K562 (cell line): ENCODE results near the gene PDLIM7. TPM values are rescaled to one million over a fixed set of nuclear protein-coding genes. Genes with fewer than 3 reads are reported as not detected.

Experiments used
- CTCF ChIP-seq, 3 experiments: IDR thresholded peaks in 2 of 3; conservative IDR thresholded peaks in 1 of 3; 2 replicates each; pipeline ENCODE4 v1.5.1; 2011 to 2012; ENCODE audit warnings: low read length in 3 of 3, mild to moderate bottlenecking in 3 of 3, control low read depth in 2 of 3, improper control_type of control experiment in 1 of 3, inconsistent platforms in 1 of 3, low read depth in 1 of 3, mixed read lengths in 1 of 3, moderate library complexity in 1 of 3; ENCODE audit not compliant: insufficient read depth in 2 of 3
- KAT7 ChIP-seq: sonication (generic); formaldehyde crosslinking; IDR thresholded peaks from 2 replicates; pipeline ENCODE4 v1.8.0; 2022; ENCODE audit warnings: missing genetic modification reagents, mild to moderate bottlenecking, borderline replicate concordance
- NCOA1 ChIP-seq: fragments of 450-650 bp; IDR thresholded peaks from 2 replicates; pipeline ENCODE4 v1.6.1; 2016; ENCODE audit warnings: low read depth
- RAD51 ChIP-seq: fragments of 450-650 bp; IDR thresholded peaks from 2 replicates; pipeline ENCODE4 v1.7.1; 2016; ENCODE audit warnings: low read depth, mild to moderate bottlenecking, borderline replicate concordance
- SETDB1 ChIP-seq: IDR thresholded peaks from one replicate; pipeline ENCODE4 v1.6.1; 2012; ENCODE audit warnings: low read length, control low read depth, inconsistent platforms
- SRSF3 ChIP-seq: fragments of 200-400 bp; formaldehyde crosslinking; IDR thresholded peaks from 2 replicates; pipeline ENCODE4 v1.6.1; 2016; ENCODE audit warnings: mild to moderate bottlenecking, low read length, moderate library complexity; ENCODE audit not compliant: insufficient read depth
- THAP7 ChIP-seq: fragments of 250-450 bp; sonication (Bioruptor Pico); IDR thresholded peaks from 2 replicates; pipeline ENCODE4 v1.5.0; 2021
- U2AF2 ChIP-seq: fragments of 200-400 bp; formaldehyde crosslinking; optimal IDR thresholded peaks from 2 replicates; pipeline ENCODE3; 2017; ENCODE audit warnings: low read depth, mild to moderate bottlenecking, low read length
- polyA plus RNA-seq, 8 experiments: library from polyadenylated mRNA; depleted of rRNA in 4 of 8; stranded (reverse) in 5 of 8; unstranded in 3 of 8; fragments of >200 nt; fragmentation: Nextera tagmentation in 2 of 8; fragmentation: Illumina TruSeq in 1 of 8; extraction: Ambion mirVana in 2 of 8; extraction: Trizol in 1 of 8; gene quantifications; 2 replicates each; pipeline versions ENCODE4 v1.2.1 to v1.2.3, GENCODE V29; 2011 to 2014; ENCODE audit warnings: inconsistent platforms in 1 of 8, missing spikeins in 1 of 8
- total RNA-seq, 7 experiments: library from RNA; depleted of rRNA in 6 of 7; stranded (reverse); fragments of >200 nt in 6 of 7; fragmentation: Illumina TruSeq in 2 of 7; extraction: Trizol in 2 of 7; gene quantifications; 2 replicates each; pipeline versions ENCODE4 v1.2.1 to v1.2.3, GENCODE V29; 2011 to 2021; ENCODE audit warnings: low replicate concordance in 1 of 7
- TF ChIP-seq, protein P1 (sequence below), 2 experiments: fragments of 450-650 bp; formaldehyde crosslinking in 1 of 2; IDR thresholded peaks; 2 replicates each; pipeline versions ENCODE4 v1.4.0 to v1.6.1; 2014 to 2020; ENCODE audit warnings: mild to moderate bottlenecking in 2 of 2, borderline replicate concordance in 1 of 2, low read depth in 1 of 2
- TF ChIP-seq, protein P2 (sequence below): IDR thresholded peaks from 2 replicates; pipeline ENCODE4 v1.6.1; 2011; ENCODE audit warnings: borderline replicate concordance, low read depth, mild to moderate bottlenecking, moderate library complexity, low read length; ENCODE audit not compliant: insufficient read depth, poor library complexity, severe bottlenecking
- TF ChIP-seq, protein P3 (sequence below): fragments of 450-650 bp; IDR thresholded peaks from 2 replicates; pipeline ENCODE4 v1.6.1; 2017; ENCODE audit warnings: mild to moderate bottlenecking, moderate library complexity

PDLIM7 gene
- total and polyA plus RNA-seq, 9 of the 15 experiments (the other 6 are each of a cell fraction or from before 2014, with no cell fraction given) = 2.1 to 124 (median 32.6) TPM

- TF ChIP-seq, protein P1, sequence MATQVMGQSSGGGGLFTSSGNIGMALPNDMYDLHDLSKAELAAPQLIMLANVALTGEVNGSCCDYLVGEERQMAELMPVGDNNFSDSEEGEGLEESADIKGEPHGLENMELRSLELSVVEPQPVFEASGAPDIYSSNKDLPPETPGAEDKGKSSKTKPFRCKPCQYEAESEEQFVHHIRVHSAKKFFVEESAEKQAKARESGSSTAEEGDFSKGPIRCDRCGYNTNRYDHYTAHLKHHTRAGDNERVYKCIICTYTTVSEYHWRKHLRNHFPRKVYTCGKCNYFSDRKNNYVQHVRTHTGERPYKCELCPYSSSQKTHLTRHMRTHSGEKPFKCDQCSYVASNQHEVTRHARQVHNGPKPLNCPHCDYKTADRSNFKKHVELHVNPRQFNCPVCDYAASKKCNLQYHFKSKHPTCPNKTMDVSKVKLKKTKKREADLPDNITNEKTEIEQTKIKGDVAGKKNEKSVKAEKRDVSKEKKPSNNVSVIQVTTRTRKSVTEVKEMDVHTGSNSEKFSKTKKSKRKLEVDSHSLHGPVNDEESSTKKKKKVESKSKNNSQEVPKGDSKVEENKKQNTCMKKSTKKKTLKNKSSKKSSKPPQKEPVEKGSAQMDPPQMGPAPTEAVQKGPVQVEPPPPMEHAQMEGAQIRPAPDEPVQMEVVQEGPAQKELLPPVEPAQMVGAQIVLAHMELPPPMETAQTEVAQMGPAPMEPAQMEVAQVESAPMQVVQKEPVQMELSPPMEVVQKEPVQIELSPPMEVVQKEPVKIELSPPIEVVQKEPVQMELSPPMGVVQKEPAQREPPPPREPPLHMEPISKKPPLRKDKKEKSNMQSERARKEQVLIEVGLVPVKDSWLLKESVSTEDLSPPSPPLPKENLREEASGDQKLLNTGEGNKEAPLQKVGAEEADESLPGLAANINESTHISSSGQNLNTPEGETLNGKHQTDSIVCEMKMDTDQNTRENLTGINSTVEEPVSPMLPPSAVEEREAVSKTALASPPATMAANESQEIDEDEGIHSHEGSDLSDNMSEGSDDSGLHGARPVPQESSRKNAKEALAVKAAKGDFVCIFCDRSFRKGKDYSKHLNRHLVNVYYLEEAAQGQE (IDR thresholded peaks at IDR 0.05; ENCODE audit: borderline replicate concordance) = 0 out of 2 replicates have a peak, but pooled peaks have one; percentile 3
- TF ChIP-seq, protein P1 (CRISPR knock-in tag; IDR thresholded peaks at IDR 0.05; ENCODE audit: low read depth) = no peak
- TF ChIP-seq, protein P2, sequence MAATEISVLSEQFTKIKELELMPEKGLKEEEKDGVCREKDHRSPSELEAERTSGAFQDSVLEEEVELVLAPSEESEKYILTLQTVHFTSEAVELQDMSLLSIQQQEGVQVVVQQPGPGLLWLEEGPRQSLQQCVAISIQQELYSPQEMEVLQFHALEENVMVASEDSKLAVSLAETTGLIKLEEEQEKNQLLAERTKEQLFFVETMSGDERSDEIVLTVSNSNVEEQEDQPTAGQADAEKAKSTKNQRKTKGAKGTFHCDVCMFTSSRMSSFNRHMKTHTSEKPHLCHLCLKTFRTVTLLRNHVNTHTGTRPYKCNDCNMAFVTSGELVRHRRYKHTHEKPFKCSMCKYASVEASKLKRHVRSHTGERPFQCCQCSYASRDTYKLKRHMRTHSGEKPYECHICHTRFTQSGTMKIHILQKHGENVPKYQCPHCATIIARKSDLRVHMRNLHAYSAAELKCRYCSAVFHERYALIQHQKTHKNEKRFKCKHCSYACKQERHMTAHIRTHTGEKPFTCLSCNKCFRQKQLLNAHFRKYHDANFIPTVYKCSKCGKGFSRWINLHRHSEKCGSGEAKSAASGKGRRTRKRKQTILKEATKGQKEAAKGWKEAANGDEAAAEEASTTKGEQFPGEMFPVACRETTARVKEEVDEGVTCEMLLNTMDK = no peak
- TF ChIP-seq THAP7 (CRISPR knock-in tag) = no peak
- TF ChIP-seq SETDB1 = no peak
- TF ChIP-seq U2AF2 = no peak
- 0 out of 6 replicates have a peak, but pooled peaks of 1 of the 3 experiments have one; percentile 4 for TF ChIP-seq CTCF (IDR thresholded peaks at IDR 0.05 in 2 of 3, conservative IDR thresholded peaks at IDR 0.05 in 1 of 3; ENCODE audit: insufficient read depth in 2 of 3, low read depth in 1 of 3, low read length in 3 of 3)
- TF ChIP-seq SRSF3 = no peak
- TF ChIP-seq, protein P3, sequence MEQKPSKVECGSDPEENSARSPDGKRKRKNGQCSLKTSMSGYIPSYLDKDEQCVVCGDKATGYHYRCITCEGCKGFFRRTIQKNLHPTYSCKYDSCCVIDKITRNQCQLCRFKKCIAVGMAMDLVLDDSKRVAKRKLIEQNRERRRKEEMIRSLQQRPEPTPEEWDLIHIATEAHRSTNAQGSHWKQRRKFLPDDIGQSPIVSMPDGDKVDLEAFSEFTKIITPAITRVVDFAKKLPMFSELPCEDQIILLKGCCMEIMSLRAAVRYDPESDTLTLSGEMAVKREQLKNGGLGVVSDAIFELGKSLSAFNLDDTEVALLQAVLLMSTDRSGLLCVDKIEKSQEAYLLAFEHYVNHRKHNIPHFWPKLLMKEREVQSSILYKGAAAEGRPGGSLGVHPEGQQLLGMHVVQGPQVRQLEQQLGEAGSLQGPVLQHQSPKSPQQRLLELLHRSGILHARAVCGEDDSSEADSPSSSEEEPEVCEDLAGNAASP = no peak
- TF ChIP-seq RAD51 = no peak
- TF ChIP-seq KAT7 (CRISPR knock-in tag) = peak; percentile 87; the same call in 1 of the 2 replicates
- 0 out of 2 replicates have a peak, but pooled peaks have one; percentile 12 for TF ChIP-seq NCOA1
Observed at GRCh38 chr5:177498013-177498787, 796 bp upstream of the PDLIM7 start (continued).
